ENCODE results near the gene ZNF700. TPM values are rescaled to one million over a fixed set of nuclear protein-coding genes. Genes with fewer than 3 reads are reported as not detected.

The ZNF700 gene
- total RNA-seq, 1 experiment from 2014 or later = 9.3 TPM

- no peaks in the 10 kb centered on the region for H3K79me2 ChIP-seq (ENCODE audit: insufficient read depth, low read length)
- POLR2A ChIA-PET = no interaction called here
- no peak within 1 kb of the TSS for H3K27ac ChIP-seq (ENCODE audit: low read depth, low read length)
- no TSS peak for BruUV-seq (replicated peaks)
- RAD21 ChIA-PET (ENCODE audit: low non-redundant PET in 1 of 2, low total read pairs in 2 of 2, uncharacterized antibody in 2 of 2, unreplicated experiment in 2 of 2) = no interaction called here
- H4K20me1 ChIP-seq (ENCODE audit: insufficient read depth) = no peaks in the 10 kb centered on the region
- H3K4me2 ChIP-seq (ENCODE audit: low read length) = no peak within 1 kb of the TSS
- intact Hi-C loops (cut with micrococcal nuclease) = no loop called here
- no peak for DNase-seq (ENCODE audit: low read depth, low spot score)
- H3K27me3 ChIP-seq (ENCODE audit: insufficient read depth, low read length) = no peaks in the 10 kb centered on the region
- TF ChIP-seq YY1 (IDR thresholded peaks at IDR 0.05; ENCODE audit: extremely low read depth, insufficient replicate concordance, low read depth, low read length) (no peak), CEBPB (IDR thresholded peaks at IDR 0.05; ENCODE audit: low read depth) (no peak)
- no peak within 1 kb of the TSS for H3K4me3 ChIP-seq (replicated peaks in 1 of 2; ENCODE audit: low read depth in 1 of 2, low read length in 2 of 2)
- no peaks in the 10 kb centered on the region for H3K4me1 ChIP-seq (ENCODE audit: control insufficient read depth in 1 of 2, insufficient read depth in 2 of 2, low read length in 2 of 2)
- peaks cover 0 to 4% of the 10 kb centered on the region in 2 experiments; a peak in 2 of 4 replicates for H3K9me3 ChIP-seq (ENCODE audit: control insufficient read depth in 1 of 2, insufficient read depth in 1 of 2, low read depth in 1 of 2, low read length in 2 of 2)
- no peak within 1 kb of the TSS for H2AFZ ChIP-seq (ENCODE audit: low read depth, low read length, poor library complexity, severe bottlenecking)
- no peaks in the 10 kb centered on the region for H3K36me3 ChIP-seq (ENCODE audit: control insufficient read depth in 1 of 2, insufficient read depth in 2 of 2, low read length in 2 of 2)
- no peaks in the 10 kb centered on the region for H3K9me2 ChIP-seq (ENCODE audit: insufficient read depth)
- CTCF ChIA-PET = no interaction called here
- no peak for ATAC-seq
- H3K9ac ChIP-seq (ENCODE audit: low read length) = no peak within 1 kb of the TSS
Observed at GRCh38 chr19:11964858-11965645, 40.1 kb downstream of the ZNF700 start, which contains the start of gene ZNF763. Gene ZNF763, plus strand, starts transcription at chr19:11965040. Its CDS starts 169 bp downstream, at chr19:11965209.

DNA sequence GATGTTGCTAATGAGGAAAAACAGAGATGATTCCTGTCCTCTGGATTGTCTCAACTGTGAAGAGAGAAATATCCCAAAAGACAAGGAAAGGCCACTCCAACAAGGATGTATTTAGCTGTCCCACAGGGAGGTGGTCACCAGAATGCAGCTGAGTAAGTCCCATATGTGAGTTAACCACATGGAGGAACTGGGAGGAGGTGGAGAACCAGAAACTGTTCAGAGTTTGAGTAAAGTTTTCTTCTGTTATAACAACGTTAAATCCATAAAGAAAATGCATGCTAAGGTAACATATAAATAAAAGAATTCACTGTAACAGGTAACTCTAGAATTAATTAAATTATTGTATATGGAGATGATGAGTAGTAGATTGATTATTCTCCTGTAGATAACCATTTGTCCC lies 45.3 kb downstream of the ZNF700 start:
- RAD21 ChIA-PET (ENCODE audit: low non-redundant PET in 1 of 2, low total read pairs in 2 of 2, uncharacterized antibody in 2 of 2, unreplicated experiment in 2 of 2) = no interaction called here
- no peak overlapping the region for H3K9ac ChIP-seq (ENCODE audit: low read length)
- no peak for TF ChIP-seq MAX (IDR thresholded peaks at IDR 0.05)
- H4K20me1 ChIP-seq (ENCODE audit: insufficient read depth) = no peaks in the 10 kb centered on the region
- POLR2A ChIA-PET = no interaction called here
- H3K27me3 ChIP-seq (ENCODE audit: insufficient read depth, low read length) = no peaks in the 10 kb centered on the region
- no peaks in the 10 kb centered on the region for H3K4me1 ChIP-seq (ENCODE audit: control insufficient read depth in 1 of 2, insufficient read depth in 2 of 2, low read length in 2 of 2)
- ATAC-seq (no peak), DNase-seq (ENCODE audit: low read depth, low spot score) (no peak)
- no peaks in the 10 kb centered on the region for H3K36me3 ChIP-seq (ENCODE audit: control insufficient read depth in 1 of 2, insufficient read depth in 2 of 2, low read length in 2 of 2)
- intact Hi-C loops (cut with micrococcal nuclease) = no loop called here
- no peaks in the 10 kb centered on the region for H3K79me2 ChIP-seq (ENCODE audit: insufficient read depth, low read length)
- no peak overlapping the region for H3K4me2 ChIP-seq (ENCODE audit: low read length)
- H3K27ac ChIP-seq (ENCODE audit: low read depth, low read length) = no peak overlapping the region
- no peak overlapping the region for H2AFZ ChIP-seq (ENCODE audit: low read depth, low read length, poor library complexity, severe bottlenecking)
- H3K4me3 ChIP-seq (replicated peaks in 1 of 2; ENCODE audit: low read depth in 1 of 2, low read length in 2 of 2) = no peak overlapping the region
- CTCF ChIA-PET = no interaction called here
- no peaks in the 10 kb centered on the region for H3K9me2 ChIP-seq (ENCODE audit: insufficient read depth)
- BruUV-seq (replicated peaks) = no TSS peak
- no peaks in the 10 kb centered on the region; a peak in 1 of 4 replicates for H3K9me3 ChIP-seq (ENCODE audit: control insufficient read depth in 1 of 2, insufficient read depth in 1 of 2, low read depth in 1 of 2, low read length in 2 of 2)
